Brain microvascular endothelial cell (primary cell): ENCODE measurements around the gene ABLIM1.

Source experiments
- DNase-seq: peaks from one replicate; pipeline ENCODE4 v3.0.0-alpha.2; 2020
- H3K27ac ChIP-seq: fragments of 250-450 bp; sonication (Bioruptor Pico); 2 replicates; pipeline ENCODE4 v1.5.1; 2020; ENCODE audit warnings: mild to moderate bottlenecking, moderate library complexity
- H3K27me3 ChIP-seq: fragments of 250-450 bp; sonication (Bioruptor Pico); replicated peaks from 2 replicates; pipeline ENCODE4 v1.5.1; 2020; ENCODE audit warnings: mild to moderate bottlenecking
- H3K36me3 ChIP-seq: fragments of 250-450 bp; sonication (Bioruptor Pico); replicated peaks from 2 replicates; pipeline ENCODE4 v1.5.1; 2020; ENCODE audit warnings: mild to moderate bottlenecking
- H3K4me3 ChIP-seq: 2 replicates; pipeline ENCODE4 v1.5.1; 2011; ENCODE audit warnings: low read depth, mild to moderate bottlenecking, control low read depth, low read length, moderate library complexity
- in situ Hi-C: cut with HindIII; loops from 2 replicates; pipeline ENCODE4 v1.10.0; 2017; ENCODE audit warnings: low sequenced_read_pairs, low pct_ligation_motif_present
- TF ChIP-seq, protein P1 (sequence below): IDR thresholded peaks from 2 replicates; pipeline ENCODE4 v1.5.1; 2011; ENCODE audit warnings: low read depth, mild to moderate bottlenecking, moderate library complexity, low read length, control low read depth, inconsistent platforms; ENCODE audit errors: missing control alignments

The ABLIM1 gene

DNA sequence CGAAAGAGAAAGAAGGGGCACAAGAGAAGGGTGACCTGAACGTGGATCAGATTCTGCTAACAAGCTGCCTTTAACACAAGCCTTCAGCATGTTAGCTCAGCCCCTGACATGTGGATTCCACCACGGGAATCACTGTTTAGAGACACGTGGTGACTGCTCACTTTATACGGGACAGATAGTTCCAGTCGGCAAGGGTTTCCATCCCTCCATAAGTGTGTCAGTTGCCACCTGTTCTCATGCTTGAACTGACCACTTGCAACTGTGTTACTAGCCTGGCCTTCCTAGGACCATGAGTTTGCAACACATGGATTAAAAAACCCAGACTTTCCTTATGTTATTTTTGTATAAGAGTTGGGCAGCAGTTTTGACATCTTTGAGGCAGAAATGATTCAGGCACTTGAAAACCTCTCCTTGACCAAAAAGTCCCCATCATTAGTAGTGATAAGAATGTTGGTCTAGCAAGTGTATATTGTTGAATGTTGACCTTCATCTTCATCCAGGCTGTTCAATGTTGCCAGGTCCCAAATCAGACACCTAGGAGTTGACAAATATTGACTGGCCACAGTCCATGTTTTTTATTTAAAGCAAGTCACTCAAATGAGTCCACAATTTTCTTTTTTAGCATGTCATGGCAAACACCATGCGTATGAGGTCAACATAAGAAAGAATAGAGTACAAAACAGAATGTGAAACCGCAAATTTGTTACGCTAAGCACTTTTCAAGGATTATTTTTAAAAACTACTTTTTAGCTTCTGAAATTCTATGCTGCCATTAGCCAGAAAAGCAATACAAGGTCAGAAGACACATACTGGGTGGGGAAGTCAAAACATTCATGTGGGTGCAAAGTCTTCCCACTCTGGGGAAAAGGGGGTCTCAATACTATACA lies 101.6 kb downstream of the ABLIM1 start:
- no peak overlapping the region for H3K27ac ChIP-seq
- no peaks in the 10 kb centered on the region for H3K36me3 ChIP-seq
- no peaks in the 10 kb centered on the region for H3K27me3 ChIP-seq
- TF ChIP-seq, protein P1, sequence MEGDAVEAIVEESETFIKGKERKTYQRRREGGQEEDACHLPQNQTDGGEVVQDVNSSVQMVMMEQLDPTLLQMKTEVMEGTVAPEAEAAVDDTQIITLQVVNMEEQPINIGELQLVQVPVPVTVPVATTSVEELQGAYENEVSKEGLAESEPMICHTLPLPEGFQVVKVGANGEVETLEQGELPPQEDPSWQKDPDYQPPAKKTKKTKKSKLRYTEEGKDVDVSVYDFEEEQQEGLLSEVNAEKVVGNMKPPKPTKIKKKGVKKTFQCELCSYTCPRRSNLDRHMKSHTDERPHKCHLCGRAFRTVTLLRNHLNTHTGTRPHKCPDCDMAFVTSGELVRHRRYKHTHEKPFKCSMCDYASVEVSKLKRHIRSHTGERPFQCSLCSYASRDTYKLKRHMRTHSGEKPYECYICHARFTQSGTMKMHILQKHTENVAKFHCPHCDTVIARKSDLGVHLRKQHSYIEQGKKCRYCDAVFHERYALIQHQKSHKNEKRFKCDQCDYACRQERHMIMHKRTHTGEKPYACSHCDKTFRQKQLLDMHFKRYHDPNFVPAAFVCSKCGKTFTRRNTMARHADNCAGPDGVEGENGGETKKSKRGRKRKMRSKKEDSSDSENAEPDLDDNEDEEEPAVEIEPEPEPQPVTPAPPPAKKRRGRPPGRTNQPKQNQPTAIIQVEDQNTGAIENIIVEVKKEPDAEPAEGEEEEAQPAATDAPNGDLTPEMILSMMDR = no peak
- no peak overlapping the region for H3K4me3 ChIP-seq
- DNase-seq = no peak
- in situ Hi-C loops = no loop called here

DNA sequence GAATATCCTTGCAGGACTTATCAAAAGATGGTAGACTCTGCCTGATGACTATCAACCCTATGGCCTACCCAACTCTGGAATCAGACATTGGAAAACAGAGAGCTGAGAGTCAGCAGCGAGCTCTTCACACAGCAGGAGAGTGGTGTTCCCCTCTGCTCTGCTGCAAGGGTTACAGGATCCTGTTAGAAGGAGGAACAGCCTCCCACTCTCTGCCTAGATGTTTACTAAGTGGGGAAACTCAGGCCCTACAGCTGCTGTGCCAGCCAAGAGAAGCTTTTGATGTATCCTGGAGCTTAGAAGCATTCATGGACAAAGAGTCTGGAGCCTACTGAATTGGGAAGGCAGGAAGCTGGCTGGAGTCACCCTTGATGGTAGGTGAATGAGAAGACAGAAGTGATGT lies 104.6 kb downstream of the ABLIM1 start:
- in situ Hi-C loops = loop anchor here (5.0 kb wide), 1 partner anchor 144 kb away; no protein-coding TSS in a partner anchor
- DNase-seq = no peak
- H3K4me3 ChIP-seq = no peak overlapping the region

DNA sequence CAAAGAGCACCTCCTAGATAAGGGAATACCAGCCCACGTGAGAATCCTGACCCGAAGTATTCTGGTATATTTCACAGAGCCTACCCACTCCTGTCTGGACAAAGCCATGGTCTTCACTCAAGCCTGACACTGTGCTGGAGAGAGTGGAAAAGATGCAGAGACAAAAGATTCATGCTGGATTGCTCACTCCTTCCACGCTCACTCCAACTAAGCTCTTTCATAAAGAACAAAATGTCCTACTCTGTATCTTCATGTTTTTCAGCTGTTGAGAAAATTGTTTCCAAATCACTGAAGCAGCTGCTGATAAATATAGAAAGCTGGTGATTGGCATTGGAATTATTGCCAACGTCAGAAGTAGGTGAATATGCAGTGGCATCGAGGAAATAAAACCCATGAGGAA lies 106.0 kb downstream of the ABLIM1 start:
- TF ChIP-seq, protein P1 = no peak
- no peaks in the 10 kb centered on the region for H3K27me3 ChIP-seq

More for the DNA sequence above, 104.6 kb downstream of the ABLIM1 start:
- H3K27ac ChIP-seq = no peak overlapping the region
- no peaks in the 10 kb centered on the region for H3K27me3 ChIP-seq
- H3K36me3 ChIP-seq = no peaks in the 10 kb centered on the region
- TF ChIP-seq, protein P1 = no peak

DNA sequence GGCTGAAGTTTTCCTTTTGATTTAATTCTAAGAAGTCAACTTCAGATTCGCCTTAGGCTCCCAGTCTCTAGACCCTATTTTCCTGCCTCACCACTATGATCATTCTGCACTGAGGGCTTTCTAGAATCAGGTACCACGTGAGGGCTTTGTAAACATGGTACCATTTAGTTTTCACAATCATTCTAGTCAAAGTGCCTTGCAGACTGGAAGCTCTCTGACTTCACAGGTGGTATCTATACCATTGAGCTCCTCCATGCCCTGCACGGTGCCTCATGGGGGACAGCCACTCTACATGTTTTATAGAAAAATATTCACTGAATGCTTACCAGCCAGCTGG lies 106.5 kb downstream of the ABLIM1 start:
- Histone ChIP-seq H3K4me3 (no peak overlapping the region), H3K36me3 (no peaks in the 10 kb centered on the region), H3K27ac (no peak overlapping the region), H3K27me3 (no peaks in the 10 kb centered on the region)
- TF ChIP-seq, protein P1 = no peak
- in situ Hi-C loops = loop anchor here (5.0 kb wide), 1 partner anchor 146 kb away; no protein-coding TSS in a partner anchor
- no peak for DNase-seq

More for the DNA sequence above, 106.0 kb downstream of the ABLIM1 start:
- no peak for DNase-seq
- Histone ChIP-seq H3K36me3 (no peaks in the 10 kb centered on the region), H3K27ac (no peak overlapping the region), H3K4me3 (no peak overlapping the region)
- in situ Hi-C loops = loop anchor here (5.0 kb wide), 1 partner anchor 145 kb away; no protein-coding TSS in a partner anchor

DNA sequence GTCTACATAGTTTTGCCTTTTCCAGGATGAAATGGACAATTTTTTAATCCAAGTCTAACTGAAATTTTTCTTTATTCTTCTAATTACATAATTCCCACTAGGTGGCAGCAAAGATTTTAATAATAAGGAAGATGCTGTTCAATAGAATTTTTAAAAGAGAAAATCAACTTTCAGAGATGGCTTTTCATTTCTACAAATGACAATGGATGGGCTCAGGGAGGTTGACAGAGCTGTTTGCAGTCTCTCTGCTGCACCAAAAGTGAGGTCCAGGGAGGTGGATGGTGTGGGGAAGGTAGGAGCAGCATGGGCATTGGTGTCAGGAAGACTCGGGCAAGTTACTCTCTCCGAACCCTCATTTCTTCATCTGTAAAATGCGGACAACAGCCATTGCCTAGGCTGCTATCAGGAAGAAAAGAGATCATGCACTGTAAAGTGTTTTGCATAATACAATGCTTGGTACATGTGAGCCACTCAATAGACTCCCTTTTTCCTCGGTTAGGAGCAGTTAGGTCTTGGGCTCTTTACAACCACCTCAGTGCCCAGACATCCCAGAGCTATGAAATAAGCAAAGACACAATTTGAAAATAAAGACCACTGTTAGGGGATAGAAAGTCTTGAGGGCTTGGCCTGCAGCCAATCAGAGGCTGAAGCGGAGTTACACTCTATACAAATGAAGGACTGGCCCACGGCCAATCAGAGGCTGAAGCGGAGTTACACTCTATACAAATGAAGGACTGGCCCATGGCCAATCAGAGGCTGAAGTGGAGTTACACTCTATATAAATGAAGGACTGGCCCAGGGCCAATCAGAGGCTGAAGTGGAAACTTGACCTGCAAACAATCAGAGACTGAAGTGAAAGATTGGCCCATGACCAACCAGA lies 107.1 kb downstream of the ABLIM1 start:
- TF ChIP-seq, protein P1 = peak; percentile 9
- Histone ChIP-seq H3K27me3 (no peaks in the 10 kb centered on the region), H3K4me3 (peak overlapping the region; percentile 23), H3K27ac (no peak overlapping the region), H3K36me3 (no peaks in the 10 kb centered on the region)
- in situ Hi-C loops = loop anchor here (5.0 kb wide), 1 partner anchor 146 kb away; no protein-coding TSS in a partner anchor
- DNase-seq = no peak
